Gastroesophageal sphincter (tissue), 4 donors: ENCODE results near the gene SOD2. TPM values are rescaled to one million over a fixed set of nuclear protein-coding genes. Genes with fewer than 3 reads are reported as not detected.

Experiments
- ATAC-seq: fragments of 150-250 bp; one replicate; pipeline ENCODE4 v1.9.1; 2016; ENCODE audit warnings: mild to moderate bottlenecking, moderate library complexity
- H3K27ac ChIP-seq, 4 donors: fragments of 200-600 bp; sonication (generic) in 3 of 4; 1 replicate in 3 of 4; 2 replicates in 1 of 4; pipeline ENCODE4 v1.5.1; 2016 to 2019
- H3K27me3 ChIP-seq: fragments of 200-600 bp; sonication (generic); one replicate; pipeline ENCODE4 v1.5.1; 2019
- H3K36me3 ChIP-seq, 2 donors: fragments of 200-600 bp; sonication (generic); one replicate each; pipeline ENCODE4 v1.5.1; 2019; ENCODE audit warnings: control low read depth in 1 of 2
- H3K4me1 ChIP-seq, 3 donors: fragments of 200-600 bp; sonication (generic); 1 replicate in 2 of 3; 2 replicates in 1 of 3; pipeline ENCODE4 v1.5.1; 2016 to 2019; ENCODE audit warnings: control low read depth in 2 of 3
- H3K4me3 ChIP-seq, 2 donors: fragments of 200-600 bp; sonication (generic); one replicate each; pipeline ENCODE4 v1.5.1; 2019; ENCODE audit warnings: mild to moderate bottlenecking in 1 of 2, moderate library complexity in 1 of 2
- H3K9me3 ChIP-seq, 3 donors: fragments of 200-600 bp; sonication (generic); one replicate each; pipeline ENCODE4 v1.5.1; 2017 to 2019; ENCODE audit warnings: control low read depth in 2 of 3
- CTCF ChIP-seq, 4 experiments: fragments of 200-600 bp in 2 of 4; fragments of 450-650 bp in 2 of 4; sonication (generic) in 1 of 4; IDR thresholded peaks; one replicate each; pipeline ENCODE4 v1.5.1; 2017 to 2019; ENCODE audit warnings: antibody characterized with exemption in 4 of 4, mild to moderate bottlenecking in 2 of 4, moderate library complexity in 2 of 4
- EP300 ChIP-seq: sonication (generic); formaldehyde crosslinking; IDR thresholded peaks from one replicate; pipeline ENCODE4 v1.6.1; 2017; ENCODE audit warnings: antibody characterized with exemption, mild to moderate bottlenecking
- POLR2A ChIP-seq, 2 donors: fragments of 450-650 bp; IDR thresholded peaks; one replicate each; pipeline ENCODE4 v1.6.1; 2017; ENCODE audit warnings: antibody characterized with exemption in 2 of 2, mild to moderate bottlenecking in 2 of 2, moderate library complexity in 1 of 2
- POLR2AphosphoS5 ChIP-seq: sonication (generic); formaldehyde crosslinking; IDR thresholded peaks from one replicate; pipeline ENCODE4 v1.6.1; 2017; ENCODE audit warnings: antibody characterized with exemption
- WGBS, 2 donors: methylation state at CpG; one replicate each; pipeline ENCODE4 v1.1.5; 2018; ENCODE audit warnings: low coverage in 1 of 2; 5-methylcytosine and 5-hydroxymethylcytosine counted together
- total RNA-seq, 4 donors: library from RNA; depleted of rRNA; stranded (reverse); fragments of >200 nt; gene quantifications; one replicate each; pipeline ENCODE4 v1.1.0, GENCODE V29; 2016

The SOD2 gene
- total RNA-seq, 4 donors from 2014 or later = 256 to 921 (median 488) TPM

GRCh38 chr6:159716247-159717096 lies 23.4 kb upstream of the SOD2 start:
- 5 to 22% methylated on average over 3 of the region's 5 CpGs for WGBS, 2 donors
- Histone ChIP-seq H3K4me1 (peaks cover 3 to 39% (median 11%) of the 10 kb centered on the region in 3 donors), H3K4me3 (peak overlapping the region in 1 of 2 donors; percentile 16), H3K36me3 (no peaks in the 10 kb centered on the region), H3K27me3 (no peaks in the 10 kb centered on the region), H3K27ac (peak overlapping the region; percentile 79 to 92 (median 84)), H3K9me3 (no peaks in the 10 kb centered on the region)
- TF ChIP-seq POLR2AphosphoS5 (peak; percentile 99), CTCF (IDR thresholded peaks at IDR 0.05) (no peak)
- ATAC-seq = peak; percentile 98

GRCh38 chr6:159715605-159716004 lies 22.6 kb upstream of the SOD2 start:
- Histone ChIP-seq H3K27me3 (no peaks in the 10 kb centered on the region), H3K4me3 (no peak overlapping the region), H3K36me3 (no peaks in the 10 kb centered on the region), H3K9me3 (no peaks in the 10 kb centered on the region), H3K27ac (peak overlapping the region in 3 of 4 donors; percentile 79 to 92 (median 82)), H3K4me1 (peaks cover 3 to 39% (median 11%) of the 10 kb centered on the region in 3 donors)
- 91 to 100% methylated on average over 2 to 3 of the region's 3 CpGs for WGBS, 2 donors
- TF ChIP-seq CTCF (IDR thresholded peaks at IDR 0.05) (no peak), POLR2A (IDR thresholded peaks at IDR 0.05) (no peak), EP300 (no peak), POLR2AphosphoS5 (no peak)
- no peak for ATAC-seq

- Histone ChIP-seq H3K9me3 (no peaks in the 10 kb centered on the region), H3K36me3 (no peaks in the 10 kb centered on the region), H3K4me1 (peaks cover 3 to 39% (median 11%) of the 10 kb centered on the region in 3 donors), H3K27me3 (no peaks in the 10 kb centered on the region), H3K4me3 (no peak overlapping the region), H3K27ac (peak overlapping the region in 2 of 4 donors; percentile 82 to 92)
- ATAC-seq = no peak
- 68 to 73% methylated on average over 3 of the region's 3 CpGs for WGBS, 2 donors
- no peak for TF ChIP-seq POLR2A (IDR thresholded peaks at IDR 0.05)
- no peak for TF ChIP-seq POLR2AphosphoS5
- TF ChIP-seq EP300 = no peak
- no peak for TF ChIP-seq CTCF (IDR thresholded peaks at IDR 0.05)
These were observed 22.1 kb upstream of the SOD2 start for GRCh38 chr6:159715166-159715565.

- ATAC-seq = no peak
- 80 to 95% methylated on average over 3 to 4 of the region's 5 CpGs for WGBS, 2 donors
These were observed 21.4 kb upstream of the SOD2 start for GRCh38 chr6:159714404-159714803.

More at GRCh38 chr6:159714404-159714803, 21.4 kb upstream of the SOD2 start:
- no peak overlapping the region for H3K27ac ChIP-seq
- H3K9me3 ChIP-seq = no peaks in the 10 kb centered on the region
- TF ChIP-seq CTCF (IDR thresholded peaks at IDR 0.05) = no peak
- no peak overlapping the region for H3K4me3 ChIP-seq
- peaks cover 3 to 39% (median 11%) of the 10 kb centered on the region in 3 donors for H3K4me1 ChIP-seq
- no peaks in the 10 kb centered on the region for H3K27me3 ChIP-seq
- H3K36me3 ChIP-seq = no peaks in the 10 kb centered on the region
